H1 (cell line): ENCODE data around the gene TBC1D19. TPM values are rescaled to one million over a fixed set of nuclear protein-coding genes. Genes with fewer than 3 reads are reported as not detected.

Source experiments
- ATF2 ChIP-seq: IDR thresholded peaks from 2 replicates; pipeline ENCODE4 v1.6.1; 2012; ENCODE audit warnings: low read length, inconsistent platforms
- CBX8 ChIP-seq: fragments of 300-800, 300-1000 bp; sonication (generic); IDR thresholded peaks from 2 replicates; pipeline ENCODE4 v1.7.1; 2016; ENCODE audit warnings: low read depth, low read length, borderline replicate concordance
- KDM4A ChIP-seq: IDR thresholded peaks from one replicate; pipeline ENCODE4 v1.7.1; 2012; ENCODE audit warnings: low read depth, mild to moderate bottlenecking, moderate library complexity, low read length, inconsistent platforms; ENCODE audit not compliant: severe bottlenecking
- KDM5A ChIP-seq: fragments of 200-600 bp; IDR thresholded peaks from 2 replicates; pipeline ENCODE4 v1.7.1; 2012; ENCODE audit warnings: mild to moderate bottlenecking, low read length, inconsistent platforms, mixed read lengths
- RNF2 ChIP-seq: fragments of 200-900, 300-1000 bp; sonication (generic); IDR thresholded peaks from 2 replicates; pipeline ENCODE4 v1.7.1; 2016; ENCODE audit warnings: borderline replicate concordance, low read depth, mild to moderate bottlenecking, antibody characterized with exemption, low read length; ENCODE audit not compliant: poor library complexity, severe bottlenecking; ENCODE audit errors: missing control alignments
- TAF7 ChIP-seq: optimal IDR thresholded peaks from 2 replicates; pipeline ENCODE3; 2011; ENCODE audit warnings: low read depth, mild to moderate bottlenecking, inconsistent platforms, low read length, moderate library complexity, borderline replicate concordance
- TBP ChIP-seq: IDR thresholded peaks from 2 replicates; pipeline ENCODE4 v1.6.1; 2011; ENCODE audit warnings: low read depth, low read length, improper control_type of control experiment
- polyA plus RNA-seq, 7 experiments: library from polyadenylated mRNA; depleted of rRNA in 3 of 7; stranded (reverse) in 5 of 7; unstranded in 2 of 7; fragments of >200 nt in 5 of 7; fragments of 200-250 nt in 2 of 7; gene quantifications; 1 replicate in 5 of 7; 2 replicates in 1 of 7; 4 replicates in 1 of 7; pipeline versions ENCODE4 v1.2.1 to v1.2.3, GENCODE V29; 2011 to 2013; ENCODE audit warnings: missing spikeins in 2 of 7, mixed read lengths in 2 of 7
- total RNA-seq: library from RNA; stranded (reverse); fragmentation: NEBNext Ultra II Directional; extraction: Animal tissue kit (Norgen Biotek cat#: 25700); gene quantifications from 2 replicates; pipeline ENCODE4 v1.2.1, GENCODE V29; 2021

Gene TBC1D19
- total and polyA plus RNA-seq, 2 of the 8 experiments (the other 6 are each of a cell fraction or from before 2014, with no cell fraction given) = 1.9 to 3.5 TPM

DNA sequence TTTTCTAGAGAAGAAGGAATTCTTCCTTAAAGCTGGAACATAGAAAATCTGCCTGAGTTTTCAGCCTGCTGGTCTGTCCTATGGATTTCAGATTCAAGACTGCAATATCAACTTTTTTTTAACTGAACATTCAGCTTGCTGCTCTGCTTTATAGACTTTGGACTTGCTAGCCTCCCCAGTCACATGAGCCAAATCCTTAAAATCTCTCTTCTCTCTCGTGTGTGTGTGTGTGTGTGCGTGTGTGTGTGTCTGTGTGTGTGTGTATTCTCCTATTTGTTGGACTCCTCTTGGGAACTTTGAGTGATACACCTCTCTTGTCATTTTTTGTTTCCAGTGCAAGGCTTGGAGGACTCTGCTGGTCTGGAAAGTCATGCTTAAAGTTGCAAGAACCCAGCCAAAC lies 6.8 kb upstream of the TBC1D19 start (continued):
- TF ChIP-seq ATF2 (no peak), TBP (no peak), KDM5A (no peak), KDM4A (no peak), RNF2 (no peak), CBX8 (no peak), TAF7 (no peak)
